ENCODE measurements around the gene RCOR3. TPM values are rescaled to one million over a fixed set of nuclear protein-coding genes. Genes with fewer than 3 reads are reported as not detected.

RCOR3 gene
- total and polyA plus RNA-seq, 2 of the 8 experiments (the other 6 are each of a cell fraction or from before 2014, with no cell fraction given): 21.4 to 36.3 TPM

Other genes starting within 250 kb of the RCOR3 start
- 0.34 and 0.38 TPM in 2 replicates for gene KCNH1, start 125.2 kb upstream of the RCOR3 start, total RNA-seq (2021; fragmentation: NEBNext Ultra II Directional; extraction: Animal tissue kit (Norgen Biotek cat#: 25700))
- 0.27 and 0.33 TPM in 2 replicates for gene KCNH1, start 125.2 kb upstream of the RCOR3 start, polyA plus RNA-seq (2011; rRNA removed)
- gene TRAF5, start 67.5 kb downstream of the RCOR3 start, total RNA-seq (2021; fragmentation: NEBNext Ultra II Directional; extraction: Animal tissue kit (Norgen Biotek cat#: 25700)): 17.1 and 17.9 TPM in 2 replicates
- 11.7 and 13.0 TPM in 2 replicates for gene TRAF5, start 67.5 kb downstream of the RCOR3 start, polyA plus RNA-seq (2011; rRNA removed)
- gene RD3, start 232.8 kb downstream of the RCOR3 start, total RNA-seq (2021; fragmentation: NEBNext Ultra II Directional; extraction: Animal tissue kit (Norgen Biotek cat#: 25700)): 0.15 and 0.17 TPM in 2 replicates
- gene RD3, start 232.8 kb downstream of the RCOR3 start, polyA plus RNA-seq (2011; rRNA removed): 0.08 TPM in 2 replicates